H1 (cell line): ENCODE data around the gene SLC35F3. TPM values are rescaled to one million over a fixed set of nuclear protein-coding genes. Genes with fewer than 3 reads are reported as not detected.

Source experiments
- POLR2AphosphoS5 ChIP-seq: IDR thresholded peaks from 2 replicates; pipeline ENCODE4 v1.6.1; 2011; ENCODE audit warnings: low read depth, low read length
- RAD21 ChIP-seq, 2 experiments: IDR thresholded peaks in 1 of 2; conservative IDR thresholded peaks in 1 of 2; 2 replicates each; pipeline ENCODE4 v1.6.1; 2011; ENCODE audit warnings: low read depth in 2 of 2, low read length in 2 of 2, improper control_type of control experiment in 1 of 2, inconsistent platforms in 1 of 2, mild to moderate bottlenecking in 1 of 2, moderate library complexity in 1 of 2
- SIN3A ChIP-seq, 2 experiments: IDR thresholded peaks in 1 of 2; conservative IDR thresholded peaks in 1 of 2; 2 replicates each; pipeline ENCODE4 v1.6.1; 2011 to 2012; ENCODE audit warnings: low read length in 2 of 2, improper control_type of control experiment in 1 of 2, low read depth in 1 of 2, mild to moderate bottlenecking in 1 of 2
- SP2 ChIP-seq: IDR thresholded peaks from 2 replicates; pipeline ENCODE4 v1.6.1; 2012; ENCODE audit warnings: mild to moderate bottlenecking, low read length, inconsistent platforms
- polyA plus RNA-seq, 7 experiments: library from polyadenylated mRNA; depleted of rRNA in 3 of 7; stranded (reverse) in 5 of 7; unstranded in 2 of 7; fragments of >200 nt in 5 of 7; fragments of 200-250 nt in 2 of 7; gene quantifications; 1 replicate in 5 of 7; 2 replicates in 1 of 7; 4 replicates in 1 of 7; pipeline versions ENCODE4 v1.2.1 to v1.2.3, GENCODE V29; 2011 to 2013; ENCODE audit warnings: missing spikeins in 2 of 7, mixed read lengths in 2 of 7
- total RNA-seq: library from RNA; stranded (reverse); fragmentation: NEBNext Ultra II Directional; extraction: Animal tissue kit (Norgen Biotek cat#: 25700); gene quantifications from 2 replicates; pipeline ENCODE4 v1.2.1, GENCODE V29; 2021
- TF ChIP-seq, protein P1 (sequence below): fragments of 300-600 bp; sonication (generic); IDR thresholded peaks from 2 replicates; pipeline ENCODE4 v1.7.1; 2012; ENCODE audit warnings: low read length, moderate library complexity, mild to moderate bottlenecking, inconsistent platforms; ENCODE audit not compliant: insufficient replicate concordance

The SLC35F3 gene
- total and polyA plus RNA-seq, 2 of the 8 experiments (the other 6 are each of a cell fraction or from before 2014, with no cell fraction given) = 0.78 to 1.2 TPM

DNA sequence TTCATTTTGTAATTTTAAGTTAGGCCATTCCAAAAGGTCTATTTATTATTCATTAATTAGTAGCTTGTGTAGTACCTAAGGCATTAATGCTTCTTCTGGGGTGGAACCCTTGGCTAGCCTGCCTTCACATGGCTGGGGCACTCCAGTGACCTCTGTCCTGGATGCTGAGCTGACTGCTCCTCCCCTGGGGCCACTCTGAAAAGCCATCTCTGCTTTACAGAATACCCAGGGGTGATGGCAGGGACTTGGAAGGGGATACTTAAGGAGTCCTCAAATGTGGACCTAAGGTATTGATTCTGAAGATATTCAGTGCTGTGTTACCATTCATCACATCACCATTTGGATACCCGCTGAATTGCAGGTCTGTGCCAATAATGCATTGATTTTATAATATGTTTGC lies 281.0 kb downstream of the SLC35F3 start (continued):
- TF ChIP-seq, protein P1, sequence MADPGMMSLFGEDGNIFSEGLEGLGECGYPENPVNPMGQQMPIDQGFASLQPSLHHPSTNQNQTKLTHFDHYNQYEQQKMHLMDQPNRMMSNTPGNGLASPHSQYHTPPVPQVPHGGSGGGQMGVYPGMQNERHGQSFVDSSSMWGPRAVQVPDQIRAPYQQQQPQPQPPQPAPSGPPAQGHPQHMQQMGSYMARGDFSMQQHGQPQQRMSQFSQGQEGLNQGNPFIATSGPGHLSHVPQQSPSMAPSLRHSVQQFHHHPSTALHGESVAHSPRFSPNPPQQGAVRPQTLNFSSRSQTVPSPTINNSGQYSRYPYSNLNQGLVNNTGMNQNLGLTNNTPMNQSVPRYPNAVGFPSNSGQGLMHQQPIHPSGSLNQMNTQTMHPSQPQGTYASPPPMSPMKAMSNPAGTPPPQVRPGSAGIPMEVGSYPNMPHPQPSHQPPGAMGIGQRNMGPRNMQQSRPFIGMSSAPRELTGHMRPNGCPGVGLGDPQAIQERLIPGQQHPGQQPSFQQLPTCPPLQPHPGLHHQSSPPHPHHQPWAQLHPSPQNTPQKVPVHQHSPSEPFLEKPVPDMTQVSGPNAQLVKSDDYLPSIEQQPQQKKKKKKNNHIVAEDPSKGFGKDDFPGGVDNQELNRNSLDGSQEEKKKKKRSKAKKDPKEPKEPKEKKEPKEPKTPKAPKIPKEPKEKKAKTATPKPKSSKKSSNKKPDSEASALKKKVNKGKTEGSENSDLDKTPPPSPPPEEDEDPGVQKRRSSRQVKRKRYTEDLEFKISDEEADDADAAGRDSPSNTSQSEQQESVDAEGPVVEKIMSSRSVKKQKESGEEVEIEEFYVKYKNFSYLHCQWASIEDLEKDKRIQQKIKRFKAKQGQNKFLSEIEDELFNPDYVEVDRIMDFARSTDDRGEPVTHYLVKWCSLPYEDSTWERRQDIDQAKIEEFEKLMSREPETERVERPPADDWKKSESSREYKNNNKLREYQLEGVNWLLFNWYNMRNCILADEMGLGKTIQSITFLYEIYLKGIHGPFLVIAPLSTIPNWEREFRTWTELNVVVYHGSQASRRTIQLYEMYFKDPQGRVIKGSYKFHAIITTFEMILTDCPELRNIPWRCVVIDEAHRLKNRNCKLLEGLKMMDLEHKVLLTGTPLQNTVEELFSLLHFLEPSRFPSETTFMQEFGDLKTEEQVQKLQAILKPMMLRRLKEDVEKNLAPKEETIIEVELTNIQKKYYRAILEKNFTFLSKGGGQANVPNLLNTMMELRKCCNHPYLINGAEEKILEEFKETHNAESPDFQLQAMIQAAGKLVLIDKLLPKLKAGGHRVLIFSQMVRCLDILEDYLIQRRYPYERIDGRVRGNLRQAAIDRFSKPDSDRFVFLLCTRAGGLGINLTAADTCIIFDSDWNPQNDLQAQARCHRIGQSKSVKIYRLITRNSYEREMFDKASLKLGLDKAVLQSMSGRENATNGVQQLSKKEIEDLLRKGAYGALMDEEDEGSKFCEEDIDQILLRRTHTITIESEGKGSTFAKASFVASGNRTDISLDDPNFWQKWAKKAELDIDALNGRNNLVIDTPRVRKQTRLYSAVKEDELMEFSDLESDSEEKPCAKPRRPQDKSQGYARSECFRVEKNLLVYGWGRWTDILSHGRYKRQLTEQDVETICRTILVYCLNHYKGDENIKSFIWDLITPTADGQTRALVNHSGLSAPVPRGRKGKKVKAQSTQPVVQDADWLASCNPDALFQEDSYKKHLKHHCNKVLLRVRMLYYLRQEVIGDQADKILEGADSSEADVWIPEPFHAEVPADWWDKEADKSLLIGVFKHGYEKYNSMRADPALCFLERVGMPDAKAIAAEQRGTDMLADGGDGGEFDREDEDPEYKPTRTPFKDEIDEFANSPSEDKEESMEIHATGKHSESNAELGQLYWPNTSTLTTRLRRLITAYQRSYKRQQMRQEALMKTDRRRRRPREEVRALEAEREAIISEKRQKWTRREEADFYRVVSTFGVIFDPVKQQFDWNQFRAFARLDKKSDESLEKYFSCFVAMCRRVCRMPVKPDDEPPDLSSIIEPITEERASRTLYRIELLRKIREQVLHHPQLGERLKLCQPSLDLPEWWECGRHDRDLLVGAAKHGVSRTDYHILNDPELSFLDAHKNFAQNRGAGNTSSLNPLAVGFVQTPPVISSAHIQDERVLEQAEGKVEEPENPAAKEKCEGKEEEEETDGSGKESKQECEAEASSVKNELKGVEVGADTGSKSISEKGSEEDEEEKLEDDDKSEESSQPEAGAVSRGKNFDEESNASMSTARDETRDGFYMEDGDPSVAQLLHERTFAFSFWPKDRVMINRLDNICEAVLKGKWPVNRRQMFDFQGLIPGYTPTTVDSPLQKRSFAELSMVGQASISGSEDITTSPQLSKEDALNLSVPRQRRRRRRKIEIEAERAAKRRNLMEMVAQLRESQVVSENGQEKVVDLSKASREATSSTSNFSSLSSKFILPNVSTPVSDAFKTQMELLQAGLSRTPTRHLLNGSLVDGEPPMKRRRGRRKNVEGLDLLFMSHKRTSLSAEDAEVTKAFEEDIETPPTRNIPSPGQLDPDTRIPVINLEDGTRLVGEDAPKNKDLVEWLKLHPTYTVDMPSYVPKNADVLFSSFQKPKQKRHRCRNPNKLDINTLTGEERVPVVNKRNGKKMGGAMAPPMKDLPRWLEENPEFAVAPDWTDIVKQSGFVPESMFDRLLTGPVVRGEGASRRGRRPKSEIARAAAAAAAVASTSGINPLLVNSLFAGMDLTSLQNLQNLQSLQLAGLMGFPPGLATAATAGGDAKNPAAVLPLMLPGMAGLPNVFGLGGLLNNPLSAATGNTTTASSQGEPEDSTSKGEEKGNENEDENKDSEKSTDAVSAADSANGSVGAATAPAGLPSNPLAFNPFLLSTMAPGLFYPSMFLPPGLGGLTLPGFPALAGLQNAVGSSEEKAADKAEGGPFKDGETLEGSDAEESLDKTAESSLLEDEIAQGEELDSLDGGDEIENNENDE = no peak
- TF ChIP-seq SP2 = no peak
- no peak for TF ChIP-seq SIN3A (conservative IDR thresholded peaks at IDR 0.05 in 1 of 2, IDR thresholded peaks at IDR 0.05 in 1 of 2; ENCODE audit: low read depth in 1 of 2, low read length in 2 of 2)
- no peak for TF ChIP-seq RAD21 (IDR thresholded peaks at IDR 0.05 in 1 of 2, conservative IDR thresholded peaks at IDR 0.05 in 1 of 2; ENCODE audit: low read depth in 2 of 2, low read length in 2 of 2)
- no peak for TF ChIP-seq POLR2AphosphoS5
